ENCODE results near the gene SARM1. TPM values are rescaled to one million over a fixed set of nuclear protein-coding genes. Genes with fewer than 3 reads are reported as not detected.
"Not testable (repeated sequence)": the region's sequence is repeated elsewhere in the genome, so short reads cannot be mapped to it uniquely, and the experiment has no call there.

Gene SARM1
- 5.3 TPM for polyA plus RNA-seq (ENCODE audit: insufficient read length)

DNA sequence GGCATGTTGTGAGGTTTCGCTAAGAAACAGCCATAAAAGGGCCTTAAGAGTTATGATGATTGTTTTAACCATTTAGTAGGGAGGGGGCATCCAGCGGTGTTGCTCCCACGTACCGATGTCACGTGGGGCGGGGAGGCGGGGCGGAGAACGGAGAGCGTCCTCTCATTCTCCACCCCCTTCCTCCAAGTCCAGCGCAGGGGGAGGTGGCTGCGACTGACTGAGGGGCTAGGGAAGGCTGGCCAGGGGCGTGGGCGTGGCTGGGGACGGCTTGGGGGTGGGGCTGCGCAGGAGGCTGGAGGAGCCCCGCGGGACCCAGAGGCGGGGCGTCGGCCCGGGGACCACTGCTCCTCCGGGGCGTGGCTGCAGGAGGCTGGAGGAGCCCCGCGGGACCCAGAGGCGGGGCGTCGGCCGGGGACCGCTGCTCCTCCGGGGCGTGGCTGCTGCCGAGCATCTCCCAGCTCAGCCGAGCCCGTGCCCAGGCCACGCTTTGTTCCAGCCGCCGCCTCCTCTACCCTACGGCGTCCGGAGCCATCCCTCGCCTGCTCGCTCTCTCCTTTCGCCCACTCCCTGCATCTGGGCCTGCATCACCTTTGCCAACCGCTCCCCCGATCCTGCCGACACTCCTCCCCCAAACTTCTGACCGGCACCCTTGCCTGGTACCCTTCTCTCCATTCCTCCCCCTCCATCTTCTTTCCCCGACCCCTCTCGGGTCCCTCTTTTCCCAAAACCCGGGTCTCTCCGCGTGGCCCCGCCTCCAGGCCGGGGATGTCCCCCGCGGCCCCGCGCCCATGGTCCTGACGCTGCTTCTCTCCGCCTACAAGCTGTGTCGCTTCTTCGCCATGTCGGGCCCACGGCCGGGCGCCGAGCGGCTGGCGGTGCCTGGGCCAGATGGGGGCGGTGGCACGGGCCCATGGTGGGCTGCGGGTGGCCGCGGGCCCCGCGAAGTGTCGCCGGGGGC is at the start of gene SARM1:
Gene SARM1, plus strand, starts transcription at position 450 of the 958 bp plus-strand sequence. Its CDS starts 339 bp downstream, at position 789.
- no peak for DNase-seq (ENCODE audit: low read depth)

DNA sequence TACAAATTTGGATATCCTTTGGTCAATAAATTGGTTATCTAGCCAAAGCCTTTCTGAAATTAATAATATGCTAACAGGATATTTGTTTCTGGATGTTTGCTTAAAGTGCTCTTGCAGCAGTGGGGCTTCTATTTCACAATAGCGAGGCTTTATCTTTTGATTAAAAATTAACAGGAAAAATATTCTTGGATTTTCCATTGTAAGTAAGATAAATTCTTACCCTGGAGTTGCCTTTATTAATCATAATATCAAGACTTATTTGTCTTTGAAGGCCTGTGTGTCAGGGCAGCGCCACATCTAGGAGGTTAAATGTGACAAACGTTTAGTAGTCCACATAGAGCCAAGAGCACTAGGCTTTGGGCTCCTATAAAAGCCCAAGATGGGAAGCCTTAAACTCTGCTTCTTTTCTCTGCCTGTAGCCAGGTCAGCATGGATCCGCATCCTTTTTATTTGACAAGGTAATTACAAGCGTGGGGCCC is 47.2 kb upstream of the SARM1 start:
- no peak for DNase-seq (ENCODE audit: low read depth)

DNA sequence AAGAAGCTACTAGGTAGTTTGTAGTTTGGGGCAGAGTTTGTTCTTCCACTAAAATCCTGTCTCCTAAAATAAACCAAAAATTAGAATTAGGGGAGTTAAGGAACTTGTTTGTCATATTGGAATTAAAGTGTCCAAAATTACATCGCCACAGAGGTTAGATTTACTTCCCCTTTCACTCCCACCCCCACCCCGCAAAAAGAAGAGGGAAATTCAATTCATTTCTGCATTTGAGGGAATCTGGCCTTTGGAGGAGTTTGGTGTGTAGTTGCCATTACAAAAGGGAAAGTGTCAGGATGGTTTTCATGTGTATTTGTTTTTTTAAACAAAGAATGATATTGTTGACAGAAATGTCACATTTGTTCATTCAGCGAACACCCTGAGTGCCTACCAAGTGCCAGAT is 46.7 kb upstream of the SARM1 start:
- no peak for DNase-seq (ENCODE audit: low read depth)

DNA sequence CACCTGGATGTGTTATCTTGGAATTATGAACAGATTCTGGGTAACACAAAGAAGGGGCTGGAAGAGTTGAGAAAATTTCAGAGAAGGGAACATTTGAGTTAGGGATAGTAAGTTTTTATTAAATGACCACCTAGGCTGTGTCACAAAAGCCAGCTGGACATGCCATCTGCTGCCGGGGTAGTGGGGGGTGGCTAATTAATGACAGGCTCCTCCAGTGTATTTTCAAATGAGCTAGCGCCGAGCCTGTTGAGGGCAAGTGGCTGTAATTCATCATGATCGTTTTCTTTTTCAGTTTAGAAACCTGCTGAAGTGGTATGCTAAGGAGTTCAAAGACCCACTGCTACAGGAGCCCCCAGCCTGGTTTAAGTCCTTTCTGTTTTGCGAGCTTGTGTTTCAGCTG is 46.3 kb upstream of the SARM1 start:
- no peak for DNase-seq (ENCODE audit: low read depth)

DNA sequence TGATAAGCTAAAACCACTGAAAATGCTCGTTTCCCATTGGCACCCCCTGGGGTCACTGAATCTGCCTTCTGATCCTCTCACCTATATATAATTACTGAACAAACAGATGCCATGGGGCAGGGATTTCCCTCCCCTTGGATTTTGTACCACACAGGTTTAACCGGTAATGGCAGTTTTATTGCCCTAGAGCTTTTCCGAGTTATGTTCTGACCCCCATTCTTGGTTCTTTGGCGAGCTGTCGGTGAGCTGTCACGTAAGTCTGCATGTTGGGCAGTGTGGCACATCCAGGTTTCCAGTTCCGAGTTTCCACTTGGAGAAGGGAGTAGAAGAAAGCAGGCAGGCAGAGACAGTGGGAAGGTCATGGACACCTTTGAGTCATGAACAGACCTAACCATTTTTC is 45.4 kb upstream of the SARM1 start:
- DNase-seq (ENCODE audit: low read depth): no peak

DNA sequence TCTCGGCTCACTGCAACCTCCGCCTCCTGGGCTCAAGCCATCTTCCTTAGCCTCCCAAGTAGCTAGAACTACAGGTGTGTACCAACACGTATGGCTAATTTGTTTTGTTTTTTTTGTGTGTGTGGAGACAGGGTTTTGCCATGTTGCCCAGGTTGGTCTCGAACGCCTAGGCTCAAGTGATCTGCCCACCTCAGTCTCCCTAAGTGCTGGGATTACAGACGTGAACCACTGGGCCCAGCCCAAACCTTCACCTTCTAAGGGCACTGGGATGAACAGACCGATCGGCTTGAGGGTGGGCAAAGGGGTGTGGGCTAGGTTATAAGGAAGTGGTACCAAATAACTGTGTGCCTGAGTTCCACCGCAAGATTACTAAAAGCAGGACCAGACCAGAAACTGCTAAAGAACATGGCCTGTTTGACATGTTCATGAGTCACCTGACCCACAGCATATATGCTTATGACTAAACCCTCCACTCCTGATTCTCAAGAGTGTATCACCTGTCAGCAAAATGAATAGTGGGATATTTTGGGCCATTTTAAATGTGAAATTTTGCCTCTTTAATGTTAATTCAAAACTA is 44.4 kb upstream of the SARM1 start:
- DNase-seq (ENCODE audit: low read depth): no peak

DNA sequence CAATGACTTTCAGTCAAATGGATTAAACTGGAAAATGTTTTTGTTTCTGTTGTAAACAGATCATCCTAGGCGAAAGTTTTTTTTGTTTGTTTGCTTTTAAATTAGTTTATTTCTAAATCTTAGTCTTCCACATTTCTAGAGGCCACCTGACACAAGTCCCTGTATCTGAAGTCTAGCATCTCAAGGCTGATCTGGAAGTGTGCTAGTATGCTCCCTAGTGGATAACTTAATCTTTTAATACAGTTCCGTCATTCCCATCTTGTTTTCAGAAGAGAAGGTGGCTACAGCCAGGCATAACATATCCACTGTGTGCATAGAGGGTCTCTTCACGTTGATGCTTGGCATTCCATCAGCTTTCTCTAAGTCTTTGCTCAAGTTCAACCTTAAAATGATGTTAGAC is 43.8 kb upstream of the SARM1 start:
- no peak for DNase-seq (ENCODE audit: low read depth)

DNA sequence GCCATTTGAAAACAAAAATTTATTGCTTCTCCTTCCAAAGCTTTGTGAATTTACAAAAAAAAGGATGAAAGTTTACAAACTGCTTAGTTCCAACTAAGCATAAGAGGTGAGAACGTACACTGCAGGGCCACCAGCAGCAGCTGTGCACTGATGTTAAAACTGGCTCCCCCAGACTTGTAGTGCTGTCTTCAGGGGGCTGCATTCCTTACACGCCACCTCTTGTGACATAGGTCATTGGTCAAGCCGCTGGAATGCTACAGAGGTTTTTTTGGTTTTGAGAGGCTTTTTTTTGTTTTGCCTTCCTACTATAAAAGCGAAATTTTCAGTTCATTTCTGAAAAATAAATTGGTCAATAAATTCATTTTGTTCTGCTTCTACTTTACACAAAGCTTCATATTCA is 43.2 kb upstream of the SARM1 start:
- DNase-seq (ENCODE audit: low read depth): no peak

DNA sequence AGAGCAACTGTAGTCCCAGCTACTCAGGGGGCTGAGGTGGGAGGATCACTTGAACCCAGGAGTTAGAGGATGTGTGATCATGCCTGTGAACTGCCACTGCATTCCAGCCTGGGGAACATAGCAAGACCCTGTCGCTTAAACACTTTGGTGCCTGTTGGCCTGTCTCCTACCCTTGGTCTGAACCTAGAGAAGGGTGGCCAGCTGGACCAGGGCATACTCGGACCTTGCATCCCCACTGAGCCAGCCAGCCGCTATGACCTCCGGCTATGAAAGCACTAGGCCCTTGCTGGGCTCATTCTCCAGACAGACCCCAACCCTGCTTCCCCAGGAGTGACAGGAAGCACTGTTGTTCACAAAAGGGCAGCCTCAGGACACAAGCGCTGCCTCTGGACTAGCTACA is 40.8 kb upstream of the SARM1 start:
- no peak for DNase-seq (ENCODE audit: low read depth)

DNA sequence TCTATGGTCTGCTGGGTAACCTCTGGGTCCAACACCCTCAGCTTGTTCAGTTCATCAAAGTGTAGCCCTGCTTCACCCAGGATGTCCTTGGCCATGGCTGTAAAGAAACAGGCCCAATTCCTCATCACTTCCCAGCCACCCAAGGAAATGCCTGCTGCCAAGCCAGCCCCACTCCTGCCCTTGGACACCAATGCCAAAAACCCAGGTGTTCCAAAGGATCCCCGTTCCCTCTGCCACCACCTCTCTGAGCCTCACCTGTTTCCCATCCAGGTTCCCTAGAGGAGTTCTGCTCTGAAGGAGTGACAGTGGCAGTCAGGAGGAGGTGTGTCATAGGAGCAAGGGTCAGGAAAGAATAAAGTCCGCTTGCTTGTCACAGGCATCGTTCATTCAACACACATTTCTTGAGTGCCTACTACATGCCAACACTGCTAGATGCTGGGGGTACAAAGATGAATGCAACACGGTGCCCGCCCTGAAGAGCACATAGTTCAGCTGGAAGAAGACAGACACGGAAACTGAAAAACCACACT is 39.5 kb upstream of the SARM1 start:
- DNase-seq (ENCODE audit: low read depth): no peak

DNA sequence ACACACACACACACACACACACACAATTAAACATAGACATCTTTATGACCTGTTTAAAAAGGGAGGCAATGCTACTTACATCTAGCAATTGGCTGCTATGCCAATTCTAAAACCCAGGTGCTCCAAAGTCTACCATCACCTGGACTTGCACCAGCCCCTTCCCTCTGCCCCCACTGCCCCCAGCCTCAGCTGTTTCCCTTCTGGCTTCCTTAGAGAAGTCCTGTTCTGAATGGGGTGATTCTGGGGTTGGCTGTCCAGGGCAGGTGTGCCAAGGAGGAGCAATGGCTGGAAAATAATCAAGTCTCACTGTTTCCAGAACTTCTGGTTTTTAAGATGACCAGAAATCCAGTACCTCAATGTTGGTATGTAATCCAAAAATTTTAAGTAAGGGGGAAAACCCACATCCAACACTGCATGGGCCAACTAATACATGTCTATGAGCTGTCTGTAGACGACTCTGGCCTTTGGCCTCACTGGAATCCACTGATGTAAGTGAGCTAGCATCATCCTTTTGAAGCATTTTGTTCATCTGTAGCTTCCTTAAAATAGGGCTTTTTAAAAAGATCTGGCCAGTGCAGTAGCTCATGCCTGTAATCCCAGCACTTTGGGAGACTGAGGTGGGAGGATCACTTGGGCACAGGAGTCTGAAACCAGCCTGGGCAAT is 38.3 kb upstream of the SARM1 start:
- DNase-seq (ENCODE audit: low read depth): no peak

DNA sequence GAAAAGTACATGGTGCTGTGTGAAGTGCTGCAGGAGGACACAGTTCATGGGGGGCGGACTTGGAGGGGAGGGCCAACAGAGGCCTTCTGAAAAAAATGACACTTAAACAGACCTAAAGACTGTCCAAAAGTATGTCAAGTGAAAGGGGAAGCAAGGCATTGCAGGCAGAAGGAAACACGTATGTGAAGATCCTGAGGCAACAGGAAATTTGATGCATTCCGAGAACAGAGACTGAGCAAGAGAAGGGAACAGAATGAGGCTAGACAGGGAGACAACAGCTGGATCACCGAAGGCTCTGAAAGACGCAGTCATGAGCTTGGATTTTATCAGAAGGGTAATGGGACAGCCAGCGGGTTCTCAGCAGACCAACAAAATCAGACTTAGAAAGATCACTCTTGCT is 37.3 kb upstream of the SARM1 start:
- no peak for DNase-seq (ENCODE audit: low read depth)

DNA sequence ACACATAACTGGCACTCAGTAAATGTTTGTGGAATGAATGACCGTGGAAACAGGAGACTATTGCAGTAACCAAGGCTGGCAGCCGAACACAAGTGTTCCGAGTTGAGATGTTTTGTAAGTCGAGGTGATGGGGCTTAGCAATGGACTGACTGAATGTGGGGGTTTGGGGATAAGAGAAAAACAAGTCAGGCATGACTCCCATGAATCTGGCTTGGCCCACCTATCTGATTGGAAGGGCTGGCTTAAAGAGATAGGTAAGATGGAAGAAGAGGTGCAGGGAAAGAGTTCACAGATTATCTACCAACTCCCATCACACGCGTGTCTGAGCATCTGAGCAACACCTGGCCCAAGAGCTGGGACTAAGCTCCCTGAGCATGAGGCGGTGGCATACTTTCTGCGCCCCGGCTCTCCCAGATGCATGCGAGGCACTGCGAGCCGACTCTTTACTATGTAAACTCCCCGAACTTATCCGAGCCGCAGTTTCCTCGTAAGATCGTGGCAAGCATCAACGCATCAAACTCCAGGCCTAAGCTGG is 36.8 kb upstream of the SARM1 start:
- no peak for DNase-seq (ENCODE audit: low read depth)

DNA sequence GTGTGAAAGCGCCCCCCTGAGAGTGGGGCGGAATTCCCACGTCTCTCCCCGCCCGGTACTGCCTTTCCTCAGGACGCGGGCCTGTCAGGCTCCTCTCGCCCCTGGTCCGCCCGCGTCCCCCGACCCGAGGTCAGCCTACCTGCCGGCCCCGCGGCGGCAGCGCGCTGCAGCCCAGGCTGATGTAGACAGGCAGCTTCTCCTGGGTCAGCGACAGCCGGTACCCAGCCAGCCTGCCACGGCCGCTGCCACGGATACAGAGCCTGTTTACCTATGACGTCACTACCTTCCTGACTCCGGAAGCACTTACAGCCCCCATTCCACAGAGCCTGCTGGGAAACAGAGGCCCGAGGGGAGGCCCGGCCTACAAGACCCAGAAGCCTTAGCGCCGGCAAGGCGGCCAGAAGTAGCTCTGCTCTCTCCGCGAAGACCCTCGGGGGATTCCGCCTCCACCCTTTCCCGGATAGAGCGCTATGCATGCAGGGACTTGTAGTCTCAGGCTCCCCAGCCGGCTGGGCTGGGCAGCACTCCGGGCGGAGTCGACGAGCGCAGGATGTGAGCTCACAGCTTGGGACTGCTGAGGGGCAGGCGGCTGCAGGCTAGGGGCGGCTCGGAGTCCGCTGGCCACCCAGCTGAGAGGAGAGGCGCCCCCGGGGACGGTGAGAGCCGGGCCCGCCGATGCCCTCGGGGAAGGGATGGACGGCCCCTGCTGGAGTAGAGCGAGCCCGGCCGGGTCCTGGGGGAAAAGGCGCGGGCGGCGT is 36.1 kb upstream of the SARM1 start, which contains the start of the genes IFT20 and TNFAIP1:
Gene IFT20, minus strand, starts transcription at position 272 of the 758 bp plus-strand sequence. CDS start 3,487 bp downstream, outside the sequence.
Gene TNFAIP1, plus strand, starts transcription at position 561 of the 758 bp plus-strand sequence. CDS start 3,761 bp downstream, outside the sequence.
- DNase-seq (ENCODE audit: low read depth): peak; percentile 99

DNA sequence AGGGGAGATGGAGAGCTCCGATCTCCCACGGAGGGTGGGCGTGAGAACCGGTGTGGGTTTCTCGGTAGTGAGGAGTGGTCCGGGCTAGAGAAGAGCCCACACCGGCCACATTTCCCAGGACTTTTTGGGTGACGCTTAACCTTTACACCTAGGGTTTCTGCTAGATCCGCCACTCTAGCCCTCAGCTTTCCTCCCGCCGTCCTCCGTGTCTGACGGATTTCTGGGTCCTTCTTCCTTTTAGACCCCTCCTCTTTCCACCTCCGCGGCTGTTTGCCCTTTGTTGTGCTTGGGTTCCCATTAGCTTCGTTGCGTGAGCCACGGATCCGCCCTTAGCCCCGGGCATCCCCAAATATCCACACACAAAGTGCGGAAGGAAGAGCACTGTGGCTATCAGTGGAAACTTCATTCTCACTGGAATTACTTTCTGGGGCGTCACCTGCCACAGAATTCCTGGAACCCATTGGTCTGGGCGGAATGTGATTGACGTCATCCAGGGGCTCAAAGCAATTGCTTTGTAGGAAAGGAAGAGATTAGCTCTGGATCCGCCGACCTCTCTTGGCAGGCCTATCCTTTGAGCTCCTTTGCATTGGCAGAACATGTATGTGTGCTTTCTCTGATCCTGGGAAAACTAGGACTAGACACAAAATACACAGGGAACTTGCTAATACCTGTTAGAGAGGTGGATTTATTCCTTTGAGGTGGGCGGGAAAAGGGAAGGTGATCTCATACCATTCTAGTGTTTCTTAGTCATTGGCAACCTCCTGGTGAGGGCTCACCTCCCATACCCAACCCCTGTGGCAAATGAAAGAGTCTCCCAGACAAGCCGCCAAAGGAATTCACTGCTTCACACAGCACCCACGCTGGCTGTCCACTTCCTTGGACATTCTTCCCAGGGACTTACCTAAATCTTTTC is 35.3 kb upstream of the SARM1 start:
- peak; percentile 36 for DNase-seq (ENCODE audit: low read depth)

DNA sequence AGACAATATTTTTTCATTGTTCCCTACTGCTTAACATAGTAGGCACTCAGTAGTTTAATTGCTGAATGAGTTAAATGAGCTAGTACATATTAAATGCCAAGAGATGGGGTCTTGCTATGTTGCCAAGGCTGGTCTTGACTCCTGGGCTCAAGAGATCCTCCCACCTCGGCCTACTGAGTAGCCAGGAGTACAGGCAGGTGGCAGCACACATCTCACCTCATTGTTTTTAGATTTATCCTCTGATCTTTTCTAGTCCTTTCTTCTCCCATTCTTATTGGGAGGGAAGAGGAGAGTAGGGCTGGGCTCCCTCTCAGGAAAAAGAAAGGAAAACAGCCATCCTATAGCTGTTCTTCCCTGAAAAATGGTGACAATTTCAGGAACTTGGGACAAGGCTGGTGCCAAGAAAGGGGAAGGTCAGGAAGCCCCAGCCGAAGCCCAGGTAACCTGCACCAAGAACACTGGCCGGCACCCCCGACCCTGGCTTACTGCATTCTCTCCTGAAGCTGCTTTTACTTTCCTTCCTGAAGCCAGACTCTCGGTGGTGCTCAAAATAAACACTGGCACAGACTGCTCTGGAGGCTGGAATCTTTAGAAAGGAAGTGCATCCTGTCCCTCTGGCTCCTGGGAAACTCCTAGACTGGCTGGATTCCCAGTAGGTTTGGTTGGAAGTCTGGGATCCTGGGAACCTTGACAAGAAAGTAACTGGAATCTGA is 33.3 kb upstream of the SARM1 start:
- no peak for DNase-seq (ENCODE audit: low read depth)

DNA sequence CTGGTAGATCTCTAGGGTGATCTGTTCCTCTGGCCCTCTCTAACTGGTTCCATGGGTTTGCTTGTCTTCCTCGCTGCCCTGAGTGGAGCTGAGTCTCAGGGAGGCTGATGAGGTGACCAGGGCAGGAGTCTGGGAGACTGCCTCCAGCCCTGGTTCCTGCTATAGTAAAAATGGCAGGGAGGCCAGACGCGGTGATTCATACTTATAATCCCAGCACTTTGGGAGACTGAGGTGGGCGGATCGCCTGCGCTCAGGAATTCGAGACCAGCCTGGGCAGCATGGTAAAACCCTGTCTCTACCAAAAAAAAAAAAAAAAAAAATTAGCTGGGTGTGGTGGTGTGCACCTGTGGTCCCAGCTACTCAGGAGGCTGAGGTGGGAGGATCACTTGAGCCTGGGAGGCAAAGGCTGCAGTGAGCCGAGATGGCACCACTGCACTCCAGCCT is 32.7 kb upstream of the SARM1 start:
- DNase-seq (ENCODE audit: low read depth): not testable (repeated sequence)

DNA sequence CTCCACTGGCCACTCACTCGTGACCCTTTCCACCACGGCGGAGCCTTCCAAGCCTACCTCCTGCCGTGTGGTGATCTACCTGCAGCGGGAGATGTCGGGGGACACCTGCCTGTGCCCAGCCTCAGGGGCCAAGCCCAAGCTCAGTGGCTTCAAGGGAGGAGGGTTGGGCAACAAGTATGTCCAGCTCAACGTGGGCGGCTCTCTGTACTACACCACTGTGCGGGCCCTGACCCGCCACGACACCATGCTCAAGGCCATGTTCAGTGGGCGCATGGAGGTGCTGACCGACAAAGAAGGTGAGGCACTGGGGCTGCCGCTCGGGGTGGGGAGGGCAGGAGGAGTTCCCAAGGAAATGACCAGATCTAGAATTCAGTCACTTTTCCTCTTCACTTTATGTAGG is 32.1 kb upstream of the SARM1 start:
- DNase-seq (ENCODE audit: low read depth): no peak

DNA sequence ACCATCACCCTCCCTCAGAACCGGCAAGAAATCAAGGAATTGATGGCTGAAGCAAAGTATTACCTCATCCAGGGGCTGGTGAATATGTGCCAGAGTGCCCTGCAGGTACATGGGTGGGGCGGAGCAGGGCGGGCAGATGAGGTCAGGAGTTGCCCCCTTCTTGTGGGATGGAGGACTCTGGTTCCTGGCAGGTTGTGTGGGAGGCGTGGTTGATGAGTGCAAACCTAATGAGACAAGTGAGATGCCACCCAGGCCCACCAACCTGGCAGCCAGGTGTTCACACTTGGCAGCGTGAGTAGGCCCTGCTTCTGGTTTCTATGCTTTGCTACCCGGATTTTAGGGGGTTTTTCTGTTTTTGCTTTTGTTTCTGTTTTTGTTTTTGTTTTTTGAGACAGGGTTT is 31.1 kb upstream of the SARM1 start:
- no peak for DNase-seq (ENCODE audit: low read depth)
